Sciatic nerve (tissue), 2 donors: ENCODE results near the gene PRKN. TPM values are rescaled to one million over a fixed set of nuclear protein-coding genes. Genes with fewer than 3 reads are reported as not detected.
"Not testable (repeated sequence)": the region's sequence is repeated elsewhere in the genome, so short reads cannot be mapped to it uniquely, and the experiment has no call there.

Experiments used
- ATAC-seq: fragments of 200-7000 bp; cut with Tn5 transposase; one replicate; pipeline ENCODE4 v1.9.1; 2020; ENCODE audit warnings: mild to moderate bottlenecking, moderate library complexity
- DNase-seq: peaks from one replicate; pipeline ENCODE4 v3.0.0-alpha.2; 2020; ENCODE audit warnings: low spot score
- intact Hi-C: fragments of 100-400 bp; cut with DNase I; formaldehyde crosslinking; loops from one replicate; pipeline ENCODE4 v1.14.2; 2022
- total RNA-seq: library from RNA; stranded (reverse); fragmentation: NEBNext Ultra II Directional; extraction: Animal tissue kit (Norgen Biotek cat#: 25700); gene quantifications from one replicate; pipeline ENCODE4 v1.2.1, GENCODE V29; 2021
- donor health status: DM: no; HTN: no; CAD: no.
- donor health status: DM: no; HTN: no; CAD: no.

The PRKN gene
- total RNA-seq, 1 donor from 2014 or later, result 15.9 TPM

DNA sequence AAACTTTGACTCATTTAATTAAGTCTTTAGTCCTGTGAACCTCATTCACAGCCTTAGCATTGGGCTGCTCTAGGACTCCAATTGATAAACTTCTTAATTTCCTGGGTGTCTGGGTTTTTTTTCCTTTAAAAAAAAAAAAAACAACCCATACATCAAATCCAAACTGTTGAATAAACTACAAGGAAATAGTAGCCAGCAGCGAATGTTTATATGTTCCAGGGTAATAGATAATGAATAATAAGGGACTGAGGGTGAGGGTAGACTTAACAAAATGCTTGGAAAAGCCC is 890.2 kb downstream of the PRKN start:
- intact Hi-C loops, result no loop called here
- DNase-seq, result no peak
- ATAC-seq, result no peak

DNA sequence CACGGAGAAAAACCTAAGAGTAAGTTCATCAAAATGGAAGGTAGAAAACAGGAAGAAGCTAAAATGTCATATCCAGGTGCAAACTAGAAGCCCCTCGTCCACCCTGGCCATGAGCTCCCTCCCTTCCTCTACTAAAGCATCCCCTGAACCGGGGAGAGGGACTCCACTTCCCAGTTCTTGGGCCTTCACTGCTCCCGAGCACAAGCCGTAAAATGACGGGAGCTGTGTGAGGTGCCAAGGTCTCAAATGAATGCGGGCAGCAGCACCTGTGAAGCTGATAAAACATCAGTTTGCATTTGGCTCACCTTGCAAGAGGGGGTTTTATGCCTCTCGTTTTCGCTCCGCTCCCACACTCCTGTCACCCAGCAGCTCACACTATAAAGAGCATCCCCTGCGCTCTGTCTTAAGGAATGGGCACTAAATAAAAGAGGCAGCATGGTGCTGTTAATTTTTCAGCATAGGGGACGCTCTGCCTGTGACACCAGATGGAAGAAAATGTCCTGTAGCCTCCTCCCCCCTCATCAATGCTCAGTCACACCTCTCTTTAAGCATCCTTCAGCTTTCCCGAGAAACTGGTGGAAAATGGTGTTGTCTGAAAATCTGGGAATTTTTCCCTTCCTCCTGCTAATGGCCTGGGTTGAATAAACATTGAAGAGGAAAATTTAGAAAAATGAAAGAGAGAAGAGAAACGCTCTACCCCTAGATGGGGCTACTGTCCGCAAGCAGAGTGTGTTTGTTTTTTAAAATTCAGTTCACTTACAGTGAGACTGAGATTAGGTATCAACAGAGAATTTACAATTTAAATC is 890.7 kb downstream of the PRKN start:
- no peak for DNase-seq
- intact Hi-C loops, result no loop called here
- ATAC-seq, result no peak

DNA sequence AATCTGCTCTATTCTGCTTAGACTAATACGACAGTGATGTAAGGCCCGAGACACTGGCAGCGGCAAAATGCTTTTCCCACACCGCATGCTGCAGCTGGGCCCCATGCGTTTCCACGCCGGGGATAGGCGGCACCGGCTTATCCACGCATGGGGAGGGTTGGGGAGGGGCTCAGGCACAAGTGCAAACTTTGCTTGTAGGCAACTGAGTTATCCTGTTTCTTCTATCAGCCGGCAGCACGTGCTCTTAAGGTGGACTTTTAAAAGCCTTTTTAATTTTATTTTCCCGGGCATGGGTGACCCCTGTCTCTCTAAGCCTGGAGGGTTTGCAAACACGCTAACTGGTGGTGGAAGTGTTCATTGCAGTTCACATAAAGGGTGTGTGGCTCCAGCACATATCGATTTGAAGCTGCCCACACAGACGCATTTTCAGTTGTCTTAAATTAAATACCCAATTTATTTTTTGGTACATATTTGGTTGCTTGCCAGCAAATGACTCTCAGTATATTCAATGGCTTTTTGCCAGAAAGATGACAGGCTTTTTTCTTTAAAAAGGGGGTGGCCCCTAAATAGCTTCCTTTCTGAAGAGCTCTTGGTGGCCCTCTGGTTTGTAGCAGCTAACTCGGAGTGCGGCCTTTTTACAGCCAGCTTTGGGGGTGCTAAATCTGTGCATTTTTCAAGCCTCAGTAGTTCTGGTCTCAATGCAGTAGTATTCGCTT is 891.9 kb downstream of the PRKN start:
- DNase-seq, result no peak
- no peak for ATAC-seq
- intact Hi-C loops, result no loop called here

DNA sequence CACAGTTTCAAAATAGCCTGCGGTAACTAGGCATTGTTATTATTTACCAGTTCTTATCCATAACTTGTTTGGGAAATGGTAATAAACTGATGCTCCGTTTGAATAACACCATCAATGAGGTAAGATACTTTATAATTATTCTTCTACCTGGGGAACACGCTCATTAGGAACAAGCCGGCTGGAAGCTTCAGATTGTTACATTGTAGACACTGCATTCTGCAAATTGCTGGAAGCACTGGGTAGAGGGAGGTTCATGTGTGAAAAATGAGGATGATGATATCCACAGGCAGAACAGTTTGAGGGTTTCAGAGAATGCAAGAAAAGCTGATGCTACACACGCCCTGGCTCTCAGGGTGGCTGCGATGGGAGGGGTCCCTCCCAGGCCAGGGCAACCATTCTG is 893.1 kb downstream of the PRKN start:
- ATAC-seq (no peak), DNase-seq (no peak)
- intact Hi-C loops, result no loop called here

DNA sequence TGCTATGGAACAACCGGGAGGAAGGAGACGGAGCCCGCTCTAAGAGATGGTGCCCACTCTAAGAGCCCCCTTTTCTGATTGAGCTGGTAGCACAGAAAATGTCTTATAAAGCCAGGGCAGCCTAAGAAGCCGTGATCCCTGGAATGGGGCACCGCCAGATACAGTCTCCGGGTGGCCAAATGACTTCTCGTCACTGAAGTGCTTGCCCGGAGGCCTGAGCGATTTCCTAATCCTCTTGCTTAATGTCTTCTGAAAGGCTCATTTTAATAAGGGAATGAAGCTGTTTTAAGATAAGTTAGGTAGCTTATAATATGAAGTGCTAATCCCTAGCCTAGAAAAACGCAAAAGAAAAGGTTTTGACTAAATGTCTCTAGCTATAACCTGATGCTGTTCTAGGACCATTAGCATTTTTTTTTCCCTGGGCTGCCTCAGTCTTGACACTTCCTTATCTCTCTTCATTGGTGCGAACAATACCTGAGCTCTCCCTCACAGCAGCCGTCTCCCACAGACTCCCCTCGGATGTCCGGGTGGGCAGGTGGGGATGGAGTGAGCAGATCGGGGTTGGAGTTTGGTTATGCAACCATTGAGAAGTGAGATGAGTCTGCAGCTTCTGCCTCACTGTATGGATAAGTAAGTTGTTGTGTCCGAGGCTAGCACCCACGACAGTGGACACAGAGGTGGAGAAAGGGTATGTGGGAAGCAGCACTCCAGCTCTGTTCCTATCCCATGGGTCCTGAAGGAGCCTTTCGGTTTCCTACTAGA is 894.3 kb downstream of the PRKN start:
- intact Hi-C loops, result no loop called here
- no peak for ATAC-seq
- no peak for DNase-seq

DNA sequence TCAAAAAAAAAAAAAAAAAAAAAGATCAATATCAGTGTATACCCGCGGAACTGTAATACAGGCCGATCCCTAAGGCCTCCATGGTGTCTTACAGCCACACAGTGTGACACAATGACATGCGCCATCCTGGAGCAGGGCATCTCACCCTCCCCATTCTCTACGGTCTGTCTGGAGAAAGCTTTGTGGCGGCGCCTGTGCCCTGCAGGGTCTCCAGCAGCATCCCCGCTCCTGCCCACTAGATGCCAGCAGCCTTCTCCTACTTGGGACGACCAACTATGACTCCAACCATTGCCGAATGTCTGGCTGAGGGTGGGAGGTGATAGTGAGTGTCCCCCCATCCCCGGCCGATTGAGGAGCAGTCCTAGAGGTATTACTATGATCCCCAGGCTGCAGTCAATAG is 894.9 kb downstream of the PRKN start:
- ATAC-seq (no peak), DNase-seq (no peak)
- intact Hi-C loops, result no loop called here

DNA sequence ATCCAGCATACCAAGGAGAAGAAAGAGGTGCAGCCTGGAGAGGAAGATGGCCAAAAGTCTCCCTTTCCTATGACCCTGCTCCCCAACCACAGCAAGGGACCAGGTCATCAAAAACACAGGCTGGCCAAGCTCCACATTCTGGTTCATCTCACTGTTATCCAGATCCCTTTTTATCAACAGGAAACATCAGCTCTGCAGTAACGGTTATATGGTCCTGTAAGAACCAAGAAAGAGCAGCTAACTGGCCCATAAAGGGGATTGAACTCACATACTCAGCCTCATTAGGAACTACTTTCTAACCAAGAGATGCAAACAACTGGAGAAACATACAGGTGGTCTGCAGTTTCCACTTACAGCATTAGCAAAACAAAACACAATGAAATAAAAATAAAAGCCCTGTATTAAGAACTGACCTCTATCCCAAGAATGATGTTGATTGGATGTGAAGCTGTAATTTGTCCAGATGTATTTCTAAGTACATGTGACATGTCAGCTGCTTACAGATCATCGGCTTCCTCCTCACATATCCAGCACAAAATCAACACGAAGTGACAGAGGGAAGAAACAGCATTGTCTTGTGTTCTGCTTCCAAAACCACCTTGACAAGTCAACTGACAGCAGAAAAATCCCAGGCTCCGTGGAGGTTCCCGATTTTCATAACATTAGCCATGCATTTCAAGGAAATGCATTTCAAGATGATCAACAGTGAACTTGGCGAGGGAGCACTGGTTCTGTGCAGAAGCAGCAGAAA is 896.5 kb downstream of the PRKN start:
- DNase-seq (no peak), ATAC-seq (no peak)
- intact Hi-C loops, result no loop called here

DNA sequence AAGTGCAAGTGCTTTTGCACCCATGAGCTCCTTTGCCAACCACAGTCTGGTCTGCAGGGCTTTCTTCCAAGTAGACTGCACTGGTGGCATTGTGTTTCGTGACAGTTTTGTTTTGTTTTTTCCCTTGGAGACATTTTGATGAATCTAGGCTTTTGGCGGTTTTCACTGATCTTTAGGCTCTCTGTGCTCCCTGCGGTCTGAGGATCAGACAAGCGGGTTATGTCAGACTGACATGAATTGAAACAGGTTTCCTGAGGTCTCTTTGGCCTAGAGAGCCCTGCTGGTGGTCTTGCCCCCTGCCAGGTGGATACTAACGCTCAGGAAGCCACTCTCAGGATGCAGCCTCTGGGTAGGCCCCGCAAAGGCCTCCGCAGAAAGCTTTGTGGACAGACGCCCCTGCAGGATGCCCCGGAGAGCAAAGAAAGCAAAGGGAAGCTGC is 898.3 kb downstream of the PRKN start:
- no peak for ATAC-seq
- intact Hi-C loops, result no loop called here
- DNase-seq, result no peak

DNA sequence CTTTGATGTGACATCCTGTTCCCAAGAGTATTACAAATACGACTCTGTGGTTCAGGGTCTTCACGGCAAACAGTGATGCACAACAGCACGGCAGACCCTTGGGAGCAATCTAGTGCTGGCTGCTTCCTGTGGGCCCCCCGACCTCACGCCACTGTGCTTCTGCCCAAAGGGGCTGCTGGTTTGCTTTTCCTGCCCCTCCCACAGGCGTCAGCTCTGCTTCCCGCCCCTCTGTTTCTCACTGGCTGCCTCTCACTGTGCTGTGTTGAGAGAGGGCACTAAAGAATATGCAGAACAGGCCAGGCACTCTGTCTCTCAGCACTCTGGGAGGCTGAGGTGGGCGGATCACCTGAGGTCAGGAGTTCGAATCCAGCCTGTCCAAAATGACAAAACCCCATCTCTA is 899.2 kb downstream of the PRKN start:
- intact Hi-C loops, result no loop called here
- ATAC-seq (no peak), DNase-seq (no peak)

DNA sequence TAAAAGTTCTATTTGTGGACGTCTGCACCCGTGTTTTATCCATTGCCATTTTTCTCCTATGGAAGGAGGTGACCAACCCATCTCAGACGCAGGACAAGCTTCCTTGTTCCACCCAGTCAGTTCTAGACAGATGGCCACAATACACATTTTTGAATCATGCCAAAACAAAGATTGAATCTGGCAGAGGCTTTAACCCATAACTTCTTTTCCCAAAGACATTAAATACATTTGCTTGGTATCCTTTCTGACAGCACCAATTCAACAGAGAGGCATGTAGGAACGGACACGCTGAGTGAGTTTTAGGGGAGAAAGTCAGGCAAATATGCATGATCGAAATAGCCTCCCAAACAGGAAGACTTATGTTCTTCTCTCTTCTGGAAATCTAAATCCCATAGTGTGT is 901.1 kb downstream of the PRKN start:
- intact Hi-C loops, result no loop called here
- no peak for DNase-seq
- ATAC-seq, result no peak

DNA sequence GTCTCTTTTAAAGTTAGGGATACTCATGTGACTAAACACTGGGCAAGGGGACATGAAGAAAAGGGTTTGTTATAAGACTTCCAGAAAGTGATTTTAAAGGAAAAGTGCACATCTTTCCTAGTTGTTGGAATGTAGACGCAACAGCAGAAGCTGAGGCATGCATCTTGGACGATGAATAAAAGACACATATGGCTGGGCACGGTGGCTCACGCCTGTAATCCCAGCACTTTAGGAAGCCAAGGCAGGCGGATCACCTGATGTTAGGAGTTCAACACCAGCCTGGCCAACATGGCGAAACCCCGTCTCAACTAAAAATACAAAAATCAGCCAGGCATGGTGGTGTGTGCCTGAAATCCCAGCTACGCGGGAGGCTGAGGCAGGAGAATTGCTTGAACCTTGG is 905.4 kb downstream of the PRKN start:
- intact Hi-C loops, ATAC-seq, DNase-seq: not testable (repeated sequence)

DNA sequence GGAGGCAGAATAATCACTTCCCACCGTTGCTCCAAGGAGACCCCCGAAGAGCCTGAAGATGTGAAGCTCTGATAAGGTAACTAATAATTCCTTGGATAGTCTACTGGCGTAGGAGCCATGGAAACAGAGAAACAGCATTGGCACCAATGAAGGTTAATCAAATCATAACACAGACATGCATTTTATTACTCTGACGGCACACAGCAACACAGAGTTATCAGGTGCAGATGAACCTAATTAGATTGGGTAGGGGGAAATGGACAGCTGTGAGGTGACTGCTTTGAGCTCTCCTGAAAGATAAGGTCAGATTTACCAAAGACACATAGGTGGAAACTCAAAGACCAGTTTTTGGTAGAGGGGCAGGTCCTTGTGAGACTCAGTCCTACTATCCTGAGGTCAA is 909.7 kb downstream of the PRKN start:
- intact Hi-C loops, result no loop called here
- ATAC-seq (no peak), DNase-seq (no peak)

DNA sequence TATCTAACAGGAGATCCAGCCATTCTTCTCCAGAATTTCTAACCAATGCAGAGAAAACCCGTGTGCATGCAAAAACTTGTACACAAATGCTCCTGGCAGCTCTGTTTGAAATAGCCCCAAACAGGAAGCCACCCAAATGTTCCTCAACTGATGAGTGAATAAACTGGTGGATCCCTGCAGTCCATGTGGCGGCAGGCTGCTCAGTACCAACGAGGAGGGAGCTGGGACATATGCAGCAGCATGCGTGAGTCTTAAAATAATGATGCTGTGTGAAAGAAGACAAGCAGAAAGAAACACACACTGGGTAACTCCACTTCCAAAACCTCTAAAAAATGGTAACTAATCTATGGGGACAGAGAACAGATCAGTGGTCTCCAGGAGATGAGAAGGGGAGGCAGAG is 911.6 kb downstream of the PRKN start:
- ATAC-seq (no peak), DNase-seq (no peak)
- intact Hi-C loops, result no loop called here

DNA sequence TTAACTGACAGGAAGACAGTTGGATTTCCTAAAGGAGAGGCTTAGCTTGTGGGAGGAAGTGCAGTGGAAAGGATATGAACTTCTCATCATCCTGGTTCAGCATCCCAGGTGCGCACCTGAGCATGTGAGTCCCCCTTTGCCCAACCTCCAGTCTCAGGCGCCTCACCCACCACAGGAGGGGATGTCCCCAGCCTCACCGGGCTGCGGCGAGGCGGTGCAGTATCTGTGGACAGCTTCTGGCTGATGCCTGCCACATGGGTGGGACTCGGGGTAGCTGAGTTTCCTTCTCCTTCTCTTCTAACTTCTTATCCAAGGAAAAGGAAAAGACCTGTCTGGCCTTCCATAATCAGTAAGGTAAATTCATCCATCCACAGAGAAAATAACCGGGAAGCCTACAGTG is 914.4 kb downstream of the PRKN start:
- intact Hi-C loops, result no loop called here
- DNase-seq, result no peak
- ATAC-seq, result no peak

DNA sequence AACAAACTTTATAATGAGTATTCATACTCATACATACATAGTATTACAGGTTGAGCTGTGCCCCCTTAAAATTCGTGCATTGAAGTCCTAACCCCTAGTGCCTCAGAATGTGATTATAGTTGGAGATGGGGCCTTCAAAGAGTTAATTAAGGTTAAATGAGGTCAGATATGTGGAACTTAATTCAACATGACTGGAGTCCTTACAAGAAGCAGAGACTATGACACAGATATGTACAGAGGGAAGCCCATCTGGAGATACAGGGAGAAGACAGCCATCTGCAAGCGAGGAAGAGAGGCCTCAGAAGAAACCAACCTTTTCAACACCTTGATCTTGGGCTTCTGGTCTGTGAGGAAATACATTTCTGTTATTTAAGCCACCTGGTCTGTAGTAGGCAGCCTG is 917.6 kb downstream of the PRKN start:
- ATAC-seq, result no peak
- no peak for DNase-seq
- intact Hi-C loops, result loop anchor here (2.0 kb wide), 1 partner anchor 29 kb away; no protein-coding TSS in a partner anchor

DNA sequence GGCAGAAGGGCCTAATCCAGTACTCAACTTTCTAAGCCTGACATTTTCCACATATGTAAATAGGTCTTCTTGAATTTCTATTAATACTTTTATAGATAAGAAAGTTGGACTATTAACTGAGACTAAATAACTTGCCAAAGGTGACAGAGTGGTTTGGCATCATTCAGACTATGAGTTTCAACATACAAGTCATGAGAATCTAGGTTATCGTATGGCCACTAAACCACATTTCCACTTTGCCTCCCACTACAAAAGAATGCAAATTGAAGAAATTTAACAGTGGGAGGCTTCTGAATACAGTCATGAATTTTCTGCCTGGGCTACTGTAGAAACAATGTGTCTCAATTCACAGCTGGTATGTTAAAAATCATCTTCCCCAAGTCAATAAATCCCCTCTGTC is 922.7 kb downstream of the PRKN start:
- no peak for ATAC-seq
- intact Hi-C loops, result no loop called here
- DNase-seq, result no peak

DNA sequence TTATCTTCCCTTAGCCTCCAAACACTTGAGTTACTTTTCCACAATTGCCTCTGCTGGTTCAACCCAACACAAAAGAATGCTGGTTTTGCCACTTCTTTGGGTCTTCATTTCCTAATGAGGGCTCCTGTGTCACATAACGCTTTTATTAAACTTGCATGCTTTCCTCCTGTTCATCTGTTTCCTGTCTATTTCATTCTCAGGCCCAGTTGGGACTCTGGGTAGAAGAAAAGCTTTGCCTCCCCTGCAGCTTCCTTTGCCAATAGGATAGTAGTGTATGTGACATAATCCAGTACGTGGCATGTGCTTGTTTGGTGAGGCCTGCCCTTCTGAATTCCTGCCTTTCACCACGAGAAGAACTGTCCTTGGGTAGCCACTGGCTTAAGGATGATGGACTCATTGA is 924.4 kb downstream of the PRKN start:
- DNase-seq, result no peak
- intact Hi-C loops, result no loop called here
- ATAC-seq, result no peak

DNA sequence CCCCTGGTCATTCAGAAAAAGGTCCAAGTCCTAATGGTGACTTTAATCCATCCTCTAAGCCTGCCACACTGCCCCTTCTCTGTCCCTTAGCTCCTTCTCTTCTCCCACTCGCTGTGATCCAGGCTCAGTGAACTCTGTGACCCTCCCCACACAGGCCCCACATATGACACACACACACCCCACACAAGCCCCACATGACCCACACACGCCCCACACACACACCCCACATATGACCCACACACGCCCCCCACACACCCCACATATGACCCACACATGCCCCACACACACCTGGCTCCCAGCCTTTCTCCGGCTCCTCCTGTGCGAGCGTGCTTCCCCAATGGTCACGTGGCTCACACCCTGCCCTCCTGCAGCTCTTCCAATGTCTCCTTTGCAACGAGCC is 925.3 kb downstream of the PRKN start:
- intact Hi-C loops, result no loop called here
- ATAC-seq (no peak), DNase-seq (no peak)

DNA sequence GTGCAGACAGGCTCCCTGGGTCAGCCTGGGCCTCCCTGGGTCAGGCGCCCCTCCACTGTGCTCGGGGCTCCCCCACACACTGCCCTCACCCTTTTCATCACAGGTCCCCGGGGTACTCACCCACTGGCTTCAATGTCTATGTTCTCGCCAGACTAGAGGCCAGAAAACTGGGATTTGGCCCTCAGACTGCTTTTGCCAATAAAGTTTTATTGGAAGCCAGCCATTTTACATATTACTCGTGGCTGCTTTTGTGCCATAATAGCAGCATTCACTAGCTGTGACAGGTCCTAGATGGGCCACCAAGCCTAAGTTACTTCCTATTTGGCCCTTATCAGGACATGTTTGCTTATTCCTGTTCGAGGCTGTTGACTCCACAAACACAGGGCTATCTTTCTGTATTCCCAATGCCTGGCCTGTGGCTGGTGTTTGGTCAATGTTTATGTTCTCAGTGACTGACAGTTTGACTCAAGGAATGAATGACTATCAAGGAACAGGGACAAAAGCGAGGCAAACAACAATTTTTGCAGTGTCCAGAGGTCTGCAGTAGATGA is 928.6 kb downstream of the PRKN start:
- no peak for ATAC-seq
- intact Hi-C loops, result no loop called here
- DNase-seq, result no peak
